Activated naive CD8-positive, alpha-beta T cell (primary cell): ENCODE measurements around the gene CD200.
"Not testable (repeated sequence)": the region's sequence is repeated elsewhere in the genome, so short reads cannot be mapped to it uniquely, and the experiment has no call there.

Experiments used
- H3K27ac Mint-ChIP-seq: one replicate; pipeline ENCODE4 v1.8.0; 2021; ENCODE audit warnings: mixed read lengths
- H3K27me3 Mint-ChIP-seq: one replicate; pipeline ENCODE4 v1.8.0; 2021; ENCODE audit warnings: mixed read lengths
- H3K36me3 Mint-ChIP-seq: one replicate; pipeline ENCODE4 v1.8.0; 2021; ENCODE audit warnings: mixed read lengths
- H3K4me1 Mint-ChIP-seq: one replicate; pipeline ENCODE4 v1.8.0; 2021; ENCODE audit warnings: low read depth, mixed read lengths
- H3K4me3 Mint-ChIP-seq: one replicate; pipeline ENCODE4 v1.8.0; 2021; ENCODE audit warnings: mild to moderate bottlenecking, mixed read lengths
- H3K9me3 Mint-ChIP-seq: one replicate; pipeline ENCODE4 v1.8.0; 2021; ENCODE audit warnings: low read depth, mixed read lengths

Gene CD200

GRCh38 chr3:112362221-112362620 lies 29.3 kb downstream of the CD200 start:
- no peaks in the 10 kb centered on the region for H3K9me3 Mint-ChIP-seq
- no peak overlapping the region for H3K4me3 Mint-ChIP-seq
- H3K4me1 Mint-ChIP-seq, result peaks cover 45% of the 10 kb centered on the region
- H3K36me3 Mint-ChIP-seq, result peaks cover 29% of the 10 kb centered on the region
- no peaks in the 10 kb centered on the region for H3K27me3 Mint-ChIP-seq
- no peak overlapping the region for H3K27ac Mint-ChIP-seq

DNA sequence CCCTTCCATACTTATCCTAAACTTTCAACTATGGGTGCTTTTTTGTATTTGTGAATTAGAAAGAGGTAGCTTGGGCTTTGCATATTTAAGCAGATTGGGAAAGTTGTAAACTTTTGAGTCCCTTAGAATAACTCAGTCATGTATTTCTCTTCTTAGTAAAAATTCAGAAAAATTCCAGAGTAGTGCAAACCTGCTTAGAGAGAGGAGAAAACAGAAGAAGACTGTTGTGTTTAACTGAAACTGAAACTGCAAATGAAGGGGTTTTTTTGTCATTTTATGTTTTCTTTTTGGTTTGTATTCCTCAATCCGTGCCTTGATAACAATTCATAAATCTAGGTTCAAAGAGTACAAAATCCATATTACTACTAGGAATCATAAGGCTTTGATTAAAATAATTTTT lies 31.3 kb downstream of the CD200 start:
- peaks cover 31% of the 10 kb centered on the region for H3K4me1 Mint-ChIP-seq
- peak overlapping the region; percentile 39 for H3K4me3 Mint-ChIP-seq
- no peaks in the 10 kb centered on the region for H3K27me3 Mint-ChIP-seq
- peaks cover 30% of the 10 kb centered on the region for H3K36me3 Mint-ChIP-seq
- peak overlapping the region; percentile 41 for H3K27ac Mint-ChIP-seq
- H3K9me3 Mint-ChIP-seq, result no peaks in the 10 kb centered on the region

DNA sequence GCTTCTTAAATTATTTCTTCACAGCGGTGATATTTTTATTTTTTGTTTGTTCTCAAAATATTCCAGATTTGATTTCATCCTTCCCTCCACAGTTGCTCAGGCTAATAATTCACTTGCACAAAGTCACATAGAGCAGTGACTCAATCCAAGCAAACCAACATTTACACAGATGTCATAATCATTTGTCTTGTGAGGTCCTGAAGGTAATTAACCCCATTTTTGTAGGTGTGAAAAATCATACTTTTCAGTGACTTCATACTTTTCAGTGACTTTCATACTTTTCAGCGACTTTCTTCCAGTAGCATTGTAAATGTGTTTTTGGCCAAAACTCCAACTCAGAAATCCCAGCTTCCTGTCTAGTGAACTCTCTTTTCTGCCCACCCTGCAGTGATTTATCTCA lies 32.1 kb downstream of the CD200 start:
- Mint-ChIP-seq H3K9me3 (no peaks in the 10 kb centered on the region), H3K4me3 (peak overlapping the region; percentile 59), H3K4me1 (peaks cover 31% of the 10 kb centered on the region), H3K36me3 (peaks cover 30% of the 10 kb centered on the region), H3K27ac (peak overlapping the region; percentile 61), H3K27me3 (no peaks in the 10 kb centered on the region)

DNA sequence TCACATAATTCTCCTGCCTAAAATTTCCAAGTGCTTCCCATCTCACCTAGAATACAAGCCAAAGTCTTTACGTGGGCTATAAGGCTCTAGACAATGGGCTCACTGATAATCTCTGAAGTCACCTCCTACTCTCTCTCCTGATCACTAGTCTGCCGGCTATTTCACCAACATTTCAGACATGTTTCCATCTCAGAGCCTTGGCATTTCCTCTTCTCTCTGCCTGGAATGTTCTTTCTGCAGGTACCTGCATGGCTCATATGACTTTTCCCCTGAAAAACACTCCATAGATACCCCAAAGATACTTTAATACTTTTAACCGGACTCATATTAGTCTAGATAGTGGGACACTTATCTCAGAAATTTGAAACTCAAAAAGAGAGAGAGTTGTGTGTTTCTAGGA lies 32.7 kb downstream of the CD200 start:
- H3K4me3 Mint-ChIP-seq, result peak overlapping the region; percentile 59
- H3K27me3 Mint-ChIP-seq, result no peaks in the 10 kb centered on the region
- H3K9me3 Mint-ChIP-seq, result no peaks in the 10 kb centered on the region
- peaks cover 29% of the 10 kb centered on the region for H3K36me3 Mint-ChIP-seq
- peak overlapping the region; percentile 61 for H3K27ac Mint-ChIP-seq
- peaks cover 31% of the 10 kb centered on the region for H3K4me1 Mint-ChIP-seq

GRCh38 chr3:112366522-112366921 lies 33.6 kb downstream of the CD200 start:
- H3K27me3 Mint-ChIP-seq, result no peaks in the 10 kb centered on the region
- no peak overlapping the region for H3K4me3 Mint-ChIP-seq

DNA sequence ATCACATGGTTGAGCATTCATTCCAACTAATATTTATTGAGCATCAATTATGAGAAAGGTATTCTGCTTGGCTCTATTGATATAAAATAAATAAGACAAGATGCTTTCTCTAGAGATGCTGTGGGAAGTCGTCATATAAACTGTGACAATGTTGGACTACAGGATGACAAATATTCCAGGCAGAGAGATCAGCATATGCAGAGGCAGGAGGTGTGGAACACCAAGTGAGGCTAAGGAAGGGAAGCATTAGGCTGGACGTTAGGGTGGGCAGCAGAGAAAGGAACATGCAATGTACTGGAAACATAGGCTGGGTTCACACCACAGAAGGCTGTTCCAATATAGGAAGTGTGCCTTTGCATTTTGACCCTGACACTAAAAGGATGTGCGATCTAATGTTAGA lies 38.6 kb downstream of the CD200 start:
- no peaks in the 10 kb centered on the region for H3K9me3 Mint-ChIP-seq
- peaks cover 12% of the 10 kb centered on the region for H3K4me1 Mint-ChIP-seq
- peaks cover 4% of the 10 kb centered on the region for H3K36me3 Mint-ChIP-seq
- H3K4me3 Mint-ChIP-seq, result no peak overlapping the region
- no peaks in the 10 kb centered on the region for H3K27me3 Mint-ChIP-seq
- no peak overlapping the region for H3K27ac Mint-ChIP-seq

More at GRCh38 chr3:112366522-112366921, 33.6 kb downstream of the CD200 start:
- H3K36me3 Mint-ChIP-seq, result peaks cover 28% of the 10 kb centered on the region
- H3K9me3 Mint-ChIP-seq, result no peaks in the 10 kb centered on the region
- H3K4me1 Mint-ChIP-seq, result peaks cover 30% of the 10 kb centered on the region
- peak overlapping the region; percentile 77 for H3K27ac Mint-ChIP-seq

GRCh38 chr3:112372396-112372795 lies 39.4 kb downstream of the CD200 start:
- H3K4me3 Mint-ChIP-seq, result no peak overlapping the region
- H3K4me1 Mint-ChIP-seq, result peaks cover 14% of the 10 kb centered on the region
- peaks cover 4% of the 10 kb centered on the region for H3K36me3 Mint-ChIP-seq
- H3K9me3 Mint-ChIP-seq, result no peaks in the 10 kb centered on the region
- H3K27me3 Mint-ChIP-seq, result no peaks in the 10 kb centered on the region
- H3K27ac Mint-ChIP-seq, result no peak overlapping the region

- Mint-ChIP-seq H3K9me3 (no peaks in the 10 kb centered on the region), H3K4me3 (no peak overlapping the region), H3K4me1 (peaks cover 17% of the 10 kb centered on the region), H3K27me3 (no peaks in the 10 kb centered on the region), H3K27ac (peak overlapping the region; percentile 10), H3K36me3 (peaks cover 2% of the 10 kb centered on the region)
Measured at GRCh38 chr3:112373476-112373875, 40.5 kb downstream of the CD200 start.

GRCh38 chr3:112373924-112374323 lies 41.0 kb downstream of the CD200 start:
- Mint-ChIP-seq H3K36me3 (peaks cover 2% of the 10 kb centered on the region), H3K4me3 (no peak overlapping the region), H3K9me3 (no peaks in the 10 kb centered on the region), H3K27ac (no peak overlapping the region), H3K4me1 (peaks cover 17% of the 10 kb centered on the region), H3K27me3 (no peaks in the 10 kb centered on the region)

- peaks cover 17% of the 10 kb centered on the region for H3K4me1 Mint-ChIP-seq
- no peak overlapping the region for H3K4me3 Mint-ChIP-seq
- no peaks in the 10 kb centered on the region for H3K27me3 Mint-ChIP-seq
- peaks cover 2% of the 10 kb centered on the region for H3K36me3 Mint-ChIP-seq
- no peaks in the 10 kb centered on the region for H3K9me3 Mint-ChIP-seq
- no peak overlapping the region for H3K27ac Mint-ChIP-seq
Measured at GRCh38 chr3:112374333-112374734, 41.4 kb downstream of the CD200 start.

DNA sequence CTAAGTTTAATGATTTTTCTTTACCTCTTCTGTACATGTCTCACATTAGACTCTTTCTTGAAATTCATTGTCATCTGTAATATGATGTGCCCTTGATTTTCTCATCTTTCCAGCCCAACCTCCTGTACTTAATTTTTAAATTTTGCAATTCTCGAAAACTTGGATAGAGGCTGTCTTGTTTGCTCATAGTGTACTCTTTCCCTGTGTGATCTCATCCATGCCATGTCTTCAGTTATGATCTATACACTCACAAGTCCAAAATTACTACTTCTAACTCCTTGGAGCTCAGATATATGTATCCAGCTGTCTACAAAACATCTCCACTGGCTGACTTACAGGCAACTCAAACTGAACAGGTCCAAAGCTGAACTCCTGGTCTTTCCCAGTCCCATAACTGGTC lies 42.2 kb downstream of the CD200 start:
- H3K4me1 Mint-ChIP-seq, result peaks cover 17% of the 10 kb centered on the region
- H3K36me3 Mint-ChIP-seq, result peaks cover 2% of the 10 kb centered on the region

GRCh38 chr3:112376241-112376911 lies 43.4 kb downstream of the CD200 start:
- Mint-ChIP-seq H3K9me3 (no peaks in the 10 kb centered on the region), H3K27me3 (no peaks in the 10 kb centered on the region), H3K4me1 (peaks cover 17% of the 10 kb centered on the region), H3K36me3 (no peaks in the 10 kb centered on the region), H3K27ac (no peak overlapping the region), H3K4me3 (no peak overlapping the region)

More for the DNA sequence above, 42.2 kb downstream of the CD200 start:
- Mint-ChIP-seq H3K4me3 (no peak overlapping the region), H3K9me3 (no peaks in the 10 kb centered on the region), H3K27me3 (no peaks in the 10 kb centered on the region), H3K27ac (no peak overlapping the region)

- Mint-ChIP-seq H3K27ac (no peak overlapping the region), H3K36me3 (no peaks in the 10 kb centered on the region), H3K4me1 (peaks cover 17% of the 10 kb centered on the region), H3K9me3 (no peaks in the 10 kb centered on the region), H3K4me3 (no peak overlapping the region), H3K27me3 (no peaks in the 10 kb centered on the region)
Measured at GRCh38 chr3:112376992-112377391, 44.0 kb downstream of the CD200 start.

- H3K36me3 Mint-ChIP-seq, result no peaks in the 10 kb centered on the region
- peaks cover 13% of the 10 kb centered on the region for H3K4me1 Mint-ChIP-seq
- peak overlapping the region; percentile 37 for H3K27ac Mint-ChIP-seq
- H3K9me3 Mint-ChIP-seq, result no peaks in the 10 kb centered on the region
- H3K4me3 Mint-ChIP-seq, result no peak overlapping the region
- H3K27me3 Mint-ChIP-seq, result no peaks in the 10 kb centered on the region
Measured at GRCh38 chr3:112377568-112378071, 44.7 kb downstream of the CD200 start.

- H3K36me3 Mint-ChIP-seq, H3K9me3 Mint-ChIP-seq, H3K4me3 Mint-ChIP-seq, H3K27me3 Mint-ChIP-seq, H3K27ac Mint-ChIP-seq: not testable (repeated sequence)
- H3K4me1 Mint-ChIP-seq, result peaks cover 14% of the 10 kb centered on the region
Measured at GRCh38 chr3:112378347-112378746, 45.4 kb downstream of the CD200 start.
